Activated CD4-positive, CD25-positive, alpha-beta regulatory T cell (primary cell): ENCODE results near the gene VCX3A.
"Not testable (repeated sequence)": the region's sequence is repeated elsewhere in the genome, so short reads cannot be mapped to it uniquely, and the experiment has no call there.

ENCODE experiments used
- DNase-seq, 4 experiments: peaks; one replicate each; lab custom pipeline; 2025; lab: John Stamatoyannopoulos, UW

Gene VCX3A

GRCh38 chrX:6535018-6535417 is at the start of gene VCX3A:
Gene VCX3A, minus strand, starts transcription at chrX:6535118. Its CDS starts 621 bp downstream, at chrX:6534497.
- DNase-seq, result not testable (repeated sequence)

- DNase-seq, result no peak
These were observed 39.8 kb upstream of the VCX3A start for GRCh38 chrX:6574762-6575161.

- no peak for DNase-seq
These were observed 33.1 kb upstream of the VCX3A start for GRCh38 chrX:6568031-6568430.

GRCh38 chrX:6558979-6559378 is 24.1 kb upstream of the VCX3A start:
- DNase-seq, result no peak

GRCh38 chrX:6557690-6558089 is 22.8 kb upstream of the VCX3A start:
- no peak for DNase-seq

- no peak for DNase-seq
These were observed 16.1 kb upstream of the VCX3A start for GRCh38 chrX:6550999-6551398.

GRCh38 chrX:6545712-6546111 is 10.8 kb upstream of the VCX3A start:
- no peak for DNase-seq

- no peak for DNase-seq
These were observed 8.3 kb downstream of the VCX3A start for GRCh38 chrX:6526564-6527136.

- no peak for DNase-seq
These were observed 17.5 kb downstream of the VCX3A start for GRCh38 chrX:6517376-6517775.

- no peak for DNase-seq
These were observed 28.5 kb downstream of the VCX3A start for GRCh38 chrX:6506444-6506843.

- no peak for DNase-seq
These were observed 29.0 kb downstream of the VCX3A start for GRCh38 chrX:6505960-6506359.

- no peak for DNase-seq
These were observed 34.2 kb downstream of the VCX3A start for GRCh38 chrX:6500719-6501118.

- no peak for DNase-seq
These were observed 36.6 kb downstream of the VCX3A start for GRCh38 chrX:6498324-6498723.
